KG1 (cell line): ENCODE data around the gene ARHGEF4.

Source experiments
- DNase-seq: peaks from one replicate; lab custom pipeline; 2025; lab: John Stamatoyannopoulos, UW

Gene ARHGEF4

DNA sequence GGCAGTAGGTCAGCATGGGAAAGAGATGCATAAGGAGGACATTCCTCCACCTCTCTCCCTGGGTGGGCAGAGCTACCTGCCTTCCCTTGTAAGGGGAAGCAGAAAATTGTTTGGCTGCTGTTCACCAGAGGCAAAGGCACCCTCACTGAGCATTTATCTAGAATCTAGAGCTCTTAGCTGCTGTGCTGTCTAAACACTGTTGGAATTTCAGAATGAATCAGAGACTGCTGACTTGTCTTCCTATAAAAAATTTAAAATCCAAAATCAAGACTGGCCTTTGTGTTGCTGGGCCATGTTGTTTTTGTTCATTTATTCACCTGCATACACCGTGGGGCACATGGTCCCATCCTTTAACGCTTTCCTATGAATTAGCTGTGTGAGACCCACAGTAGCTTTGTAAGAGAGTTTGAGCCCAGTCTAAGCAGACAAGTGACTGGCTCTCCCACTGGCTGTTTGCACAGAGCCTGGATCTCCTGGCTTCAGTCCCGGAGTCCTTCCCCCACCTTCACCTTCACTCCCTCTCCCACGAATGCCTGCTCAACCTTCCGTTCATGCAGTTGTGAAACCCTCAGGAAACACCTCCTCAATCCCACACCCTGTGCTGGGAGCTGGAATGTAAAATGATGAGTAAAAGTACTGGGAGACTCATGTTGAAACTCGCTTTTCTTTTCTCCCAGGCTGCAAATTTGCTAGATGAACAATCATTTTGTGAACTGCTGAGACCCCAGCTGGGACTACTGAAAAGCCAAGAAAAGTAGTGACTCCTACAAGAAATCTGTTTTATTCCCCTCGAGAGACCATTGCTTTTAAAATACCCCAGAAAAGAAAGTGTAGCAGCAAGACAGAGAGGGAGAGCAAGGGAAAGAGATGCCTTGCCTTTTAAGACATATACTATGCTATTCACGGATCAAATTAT lies 180.4 kb downstream of the ARHGEF4 start:
- DNase-seq: no peak

- no peak for DNase-seq
Observed at GRCh38 chr2:131022731-131023130, 186.0 kb downstream of the ARHGEF4 start.

DNA sequence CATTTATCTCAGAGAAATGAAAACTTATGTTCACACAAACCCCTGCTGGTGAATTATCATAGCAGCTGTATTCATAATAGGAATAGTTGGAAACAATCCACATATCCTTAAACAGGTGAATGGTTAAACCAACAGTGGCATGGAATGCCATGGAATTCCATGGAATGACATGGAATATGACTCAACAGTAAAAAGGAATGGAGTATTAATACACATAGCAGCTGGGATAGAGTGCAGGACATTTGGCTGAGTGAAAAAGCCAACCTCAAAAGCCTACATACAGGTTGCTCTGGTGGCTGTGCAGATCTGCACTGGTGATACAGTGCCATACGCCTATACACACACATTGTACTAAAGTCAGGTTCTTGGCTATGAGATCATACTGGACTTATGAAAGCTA lies 187.0 kb downstream of the ARHGEF4 start:
- no peak for DNase-seq

- DNase-seq: no peak
Observed at GRCh38 chr2:131026919-131027318, 190.2 kb downstream of the ARHGEF4 start.

DNA sequence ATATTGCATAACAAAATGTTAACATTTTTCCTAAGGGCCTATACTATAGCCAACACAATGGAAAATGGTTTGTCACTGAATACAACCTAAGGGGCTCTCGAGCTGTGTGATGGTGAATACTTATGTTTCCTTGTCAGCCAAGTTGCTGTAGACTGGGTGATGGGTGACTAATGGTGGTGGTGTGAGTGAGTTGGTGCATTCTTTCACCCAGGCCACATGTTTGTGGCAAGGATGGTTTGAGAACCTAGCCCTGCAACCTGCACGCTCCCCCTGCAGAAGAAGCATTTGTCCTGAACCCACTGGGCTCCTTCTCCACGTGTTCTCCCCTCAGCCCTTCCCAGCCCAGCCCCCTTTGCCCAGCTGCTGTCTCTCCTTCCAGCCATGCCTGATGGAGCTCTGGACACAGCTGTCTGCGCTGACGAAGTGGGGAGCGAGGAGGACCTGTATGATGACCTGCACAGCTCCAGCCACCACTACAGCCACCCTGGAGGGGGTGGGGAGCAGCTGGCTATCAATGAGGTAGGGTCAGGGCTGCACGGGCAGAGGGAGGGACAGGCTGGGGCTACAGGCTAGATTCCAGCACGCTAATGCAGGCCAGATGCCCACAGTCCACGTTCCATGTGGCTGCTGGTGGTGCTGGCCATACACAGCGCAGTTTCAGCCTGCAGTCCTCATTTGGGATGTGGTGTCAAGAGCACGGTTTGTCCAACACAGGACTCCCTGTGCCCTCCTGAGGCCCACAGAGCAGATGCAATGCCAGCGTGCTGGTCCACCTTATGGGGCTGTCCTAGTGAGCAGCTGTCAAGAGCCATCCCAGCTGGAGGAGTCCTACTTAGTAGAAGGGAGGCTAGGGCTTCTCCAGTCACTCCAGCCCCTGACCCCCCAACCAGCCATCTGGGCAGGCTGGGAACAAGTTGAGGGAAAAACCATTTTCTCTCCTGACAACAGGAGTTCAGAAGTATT lies 191.1 kb downstream of the ARHGEF4 start:
- DNase-seq: no peak

GRCh38 chr2:131029812-131030211 lies 193.1 kb downstream of the ARHGEF4 start:
- no peak for DNase-seq

DNA sequence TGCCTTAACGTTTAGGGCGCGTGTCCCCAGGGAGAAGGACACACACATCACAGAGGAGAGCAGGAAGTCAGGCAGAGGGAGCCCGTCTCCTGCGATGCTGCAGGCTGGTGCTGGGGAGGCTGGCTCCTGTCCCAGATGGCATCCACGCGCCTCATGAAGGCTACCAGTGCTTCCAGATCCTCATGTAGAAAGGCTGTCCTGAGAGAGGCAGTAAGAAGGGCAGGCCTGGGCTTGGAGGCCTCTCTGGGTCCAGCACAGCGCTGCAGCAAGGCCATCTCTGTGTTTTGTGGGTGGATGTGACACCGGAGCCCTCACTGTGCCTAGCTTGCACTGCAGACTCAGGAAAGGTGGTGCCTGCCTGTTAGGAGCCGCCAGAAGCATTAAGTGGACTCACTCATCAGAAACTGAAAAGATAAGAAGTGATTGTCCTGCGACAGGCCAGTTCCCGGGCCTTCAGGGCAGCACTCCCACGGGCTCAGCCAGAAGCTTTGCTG lies 193.8 kb downstream of the ARHGEF4 start:
- DNase-seq: no peak

- no peak for DNase-seq
Observed at GRCh38 chr2:131031431-131031841, 194.7 kb downstream of the ARHGEF4 start.

GRCh38 chr2:131031875-131032274 lies 195.2 kb downstream of the ARHGEF4 start:
- no peak for DNase-seq

GRCh38 chr2:131032393-131032836 lies 195.7 kb downstream of the ARHGEF4 start:
- DNase-seq: no peak

DNA sequence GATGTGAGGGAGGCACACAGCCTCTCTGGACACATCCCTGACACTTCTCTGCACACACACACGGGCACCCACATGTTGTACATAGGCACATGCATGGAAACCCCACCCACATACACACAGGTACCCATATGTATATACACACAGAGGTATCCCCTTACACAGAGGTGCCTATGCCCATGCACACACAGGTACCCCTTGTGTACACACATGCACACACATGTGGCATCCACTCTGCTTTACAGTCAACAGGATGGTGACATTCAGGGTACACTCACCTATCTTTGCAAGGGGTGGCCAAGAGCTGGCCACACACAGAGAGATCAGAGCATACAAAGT lies 197.0 kb downstream of the ARHGEF4 start:
- DNase-seq: no peak

DNA sequence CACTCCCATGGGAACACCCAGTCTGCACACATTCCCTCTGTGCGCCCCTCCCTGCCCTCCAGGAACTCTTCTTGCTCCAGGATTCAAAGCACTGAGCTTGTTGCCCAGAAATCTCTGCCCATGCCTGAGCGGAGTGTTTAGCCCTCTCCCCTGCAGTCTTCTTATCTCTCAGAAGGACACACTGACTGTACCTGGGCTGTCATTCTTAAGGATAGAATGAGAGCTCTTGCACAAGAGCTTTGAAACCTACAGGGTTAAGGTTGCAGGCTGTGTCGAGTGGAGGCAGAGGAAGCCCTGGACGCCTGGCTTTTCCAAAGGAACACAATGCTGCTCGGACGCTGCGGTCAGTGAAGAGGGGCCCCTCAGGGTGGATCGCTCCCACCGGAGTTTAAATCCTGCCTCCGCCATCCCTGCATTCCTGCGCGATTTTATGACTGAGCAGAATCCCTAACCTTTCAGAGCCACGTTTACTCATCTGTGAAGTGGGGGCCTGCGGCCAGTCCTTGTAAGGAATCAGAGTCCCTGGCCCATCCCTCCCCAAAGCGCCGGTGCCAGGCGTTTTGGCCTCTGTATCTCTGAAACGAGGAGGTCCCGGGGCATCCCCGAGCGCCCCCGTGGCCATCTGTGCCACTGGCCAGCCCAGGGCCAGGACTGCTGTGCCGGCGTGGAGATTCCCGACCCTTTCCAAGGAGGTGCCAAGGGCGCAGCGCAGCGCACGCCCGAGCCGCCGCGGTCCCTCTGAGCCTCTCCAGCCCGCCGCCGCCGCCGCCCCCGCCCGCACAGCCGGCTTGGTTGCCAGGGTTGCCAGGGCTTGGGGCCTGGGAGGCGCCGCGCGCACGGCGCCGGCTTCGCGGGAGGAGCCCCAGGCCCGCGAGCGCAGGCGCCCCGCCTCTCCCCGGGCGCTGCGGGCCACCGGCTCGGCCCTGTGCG lies 197.7 kb downstream of the ARHGEF4 start:
- no peak for DNase-seq

DNA sequence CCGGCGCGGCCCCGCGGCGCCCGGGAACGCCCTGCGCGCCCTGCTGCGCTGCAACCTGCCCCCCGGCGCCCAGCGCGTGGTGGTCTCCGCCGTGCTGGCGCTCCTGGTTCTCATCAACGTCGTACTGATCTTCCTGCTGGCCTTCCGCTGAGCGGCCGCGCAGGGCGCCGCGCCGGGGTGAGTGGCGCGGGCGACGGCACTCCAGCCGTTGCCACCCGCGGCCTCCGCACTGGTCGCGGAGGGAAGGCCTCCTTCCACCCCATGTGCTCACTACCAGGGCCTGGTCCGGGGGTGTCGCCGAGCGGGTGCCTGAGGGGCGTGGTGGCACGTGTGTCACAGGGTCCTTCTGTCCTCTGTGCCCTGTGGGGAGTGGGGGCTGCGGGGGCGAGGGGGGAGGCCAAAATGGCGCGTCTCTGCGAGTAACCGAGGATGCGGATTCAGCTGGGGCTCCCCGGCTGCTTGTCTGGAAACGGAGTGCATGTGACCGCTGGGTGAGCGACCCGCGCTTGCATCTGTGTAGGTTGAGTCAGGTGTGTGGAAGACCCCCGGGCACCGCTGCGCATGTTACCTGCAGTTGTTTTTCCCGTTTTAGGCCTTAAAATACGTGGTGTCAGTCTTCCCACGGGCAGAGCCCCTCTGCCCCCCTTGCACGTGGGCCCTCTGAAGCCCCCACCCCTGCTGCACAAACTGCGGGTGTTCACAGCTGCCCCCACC lies 198.6 kb downstream of the ARHGEF4 start:
- DNase-seq: no peak

- no peak for DNase-seq
Observed at GRCh38 chr2:131035826-131036231, 199.1 kb downstream of the ARHGEF4 start.

DNA sequence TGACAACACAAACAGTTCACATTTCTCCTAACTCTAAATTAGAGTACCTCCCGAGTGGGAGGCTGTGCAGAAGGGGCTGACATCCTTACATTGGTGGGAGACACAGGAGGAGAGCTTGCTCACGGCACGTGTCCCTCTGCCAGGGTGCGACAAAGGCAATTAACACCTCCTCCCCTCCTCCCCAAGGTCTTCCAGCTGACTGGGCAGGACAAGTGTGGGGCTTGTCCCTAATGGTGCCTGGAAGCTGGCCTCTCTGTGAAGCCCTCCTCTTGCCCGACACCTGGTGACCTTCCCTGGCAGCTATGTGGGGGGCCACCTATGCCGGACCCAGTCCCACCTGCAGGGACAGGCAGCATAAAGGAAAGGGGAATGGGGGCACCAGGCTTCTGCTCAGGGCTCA lies 199.6 kb downstream of the ARHGEF4 start:
- no peak for DNase-seq

DNA sequence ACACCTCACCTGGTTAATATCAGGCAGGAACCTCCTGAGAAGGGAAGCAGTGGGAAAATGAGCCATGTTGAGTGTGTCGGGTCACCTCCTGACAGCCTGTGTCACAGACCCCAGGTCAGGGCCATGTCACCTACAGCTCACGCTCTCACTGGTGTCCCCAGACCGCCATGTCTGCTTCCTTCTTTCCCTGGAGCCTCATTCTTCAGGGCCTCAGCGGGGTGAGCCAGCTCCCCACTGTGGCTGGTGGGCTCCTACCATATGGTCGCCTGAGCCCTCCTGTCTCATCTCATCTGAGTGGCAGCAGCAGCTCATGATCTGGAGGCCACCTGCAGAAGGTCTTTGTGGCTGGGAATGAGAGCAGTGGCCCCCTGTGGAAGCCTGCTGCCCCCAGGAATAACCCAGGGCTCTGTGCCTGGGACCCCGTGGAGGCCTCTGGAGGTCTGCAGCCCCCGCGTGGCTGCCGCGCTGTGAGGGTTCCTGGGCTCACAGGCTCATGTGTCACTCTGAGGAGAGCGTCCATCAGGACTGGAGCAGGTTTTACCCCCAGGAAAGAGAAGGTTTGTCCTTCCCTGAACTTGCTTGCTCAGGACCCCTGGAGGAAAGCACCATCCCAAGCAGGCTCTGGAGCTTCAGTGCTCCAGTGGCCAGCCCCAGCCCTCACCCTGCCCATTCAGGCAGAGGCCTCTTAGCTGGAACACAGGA lies 200.1 kb downstream of the ARHGEF4 start:
- DNase-seq: no peak

- no peak for DNase-seq
Observed at GRCh38 chr2:131037398-131038257, 200.9 kb downstream of the ARHGEF4 start.

- DNase-seq: no peak
Observed at GRCh38 chr2:131038258-131039100, 201.8 kb downstream of the ARHGEF4 start.
